Skeletal muscle tissue (tissue), 4 donors: Measurements from ENCODE around the gene HIBCH. TPM values are rescaled to one million over a fixed set of nuclear protein-coding genes. Genes with fewer than 3 reads are reported as not detected.
"Not testable (repeated sequence)": the region's sequence is repeated elsewhere in the genome, so short reads cannot be mapped to it uniquely, and the experiment has no call there.

Source experiments
- H3K27ac ChIP-seq: one replicate; pipeline ENCODE4 v1.7.0; 2013; ENCODE audit warnings: mild to moderate bottlenecking, low read depth, low read length, inconsistent platforms
- H3K27me3 ChIP-seq, 3 donors: one replicate each; pipeline ENCODE4 v1.7.0; 2013; ENCODE audit warnings: low read length in 3 of 3; ENCODE audit not compliant: control insufficient read depth in 3 of 3, insufficient read depth in 3 of 3
- H3K36me3 ChIP-seq, 3 donors: one replicate each; pipeline ENCODE4 v1.7.0; 2013; ENCODE audit warnings: low read length in 3 of 3; ENCODE audit not compliant: control insufficient read depth in 3 of 3, insufficient read depth in 3 of 3
- H3K4me1 ChIP-seq, 3 donors: one replicate each; pipeline ENCODE4 v1.7.0; 2013; ENCODE audit warnings: low read length in 3 of 3, mild to moderate bottlenecking in 3 of 3; ENCODE audit not compliant: control insufficient read depth in 3 of 3, insufficient read depth in 3 of 3
- H3K4me3 ChIP-seq, 3 donors: one replicate each; pipeline ENCODE4 v1.7.0; 2013; ENCODE audit warnings: low read length in 3 of 3
- H3K9ac ChIP-seq, 3 donors: one replicate each; pipeline ENCODE4 v1.7.0; 2013; ENCODE audit warnings: low read length in 3 of 3, mild to moderate bottlenecking in 3 of 3, moderate library complexity in 2 of 3, low read depth in 1 of 3
- H3K9me3 ChIP-seq, 3 donors: one replicate each; pipeline ENCODE4 v1.7.0; 2013; ENCODE audit warnings: low read length in 3 of 3; ENCODE audit not compliant: control insufficient read depth in 3 of 3
- total RNA-seq: library from RNA; depleted of rRNA; stranded (reverse); fragments of >200 nt; gene quantifications from one replicate; pipeline ENCODE4 v1.2.3, GENCODE V29; 2014
- donor health status: Osteomylitis.

HIBCH gene
- total RNA-seq, 1 donor from 2014 or later, result 26.1 TPM

DNA sequence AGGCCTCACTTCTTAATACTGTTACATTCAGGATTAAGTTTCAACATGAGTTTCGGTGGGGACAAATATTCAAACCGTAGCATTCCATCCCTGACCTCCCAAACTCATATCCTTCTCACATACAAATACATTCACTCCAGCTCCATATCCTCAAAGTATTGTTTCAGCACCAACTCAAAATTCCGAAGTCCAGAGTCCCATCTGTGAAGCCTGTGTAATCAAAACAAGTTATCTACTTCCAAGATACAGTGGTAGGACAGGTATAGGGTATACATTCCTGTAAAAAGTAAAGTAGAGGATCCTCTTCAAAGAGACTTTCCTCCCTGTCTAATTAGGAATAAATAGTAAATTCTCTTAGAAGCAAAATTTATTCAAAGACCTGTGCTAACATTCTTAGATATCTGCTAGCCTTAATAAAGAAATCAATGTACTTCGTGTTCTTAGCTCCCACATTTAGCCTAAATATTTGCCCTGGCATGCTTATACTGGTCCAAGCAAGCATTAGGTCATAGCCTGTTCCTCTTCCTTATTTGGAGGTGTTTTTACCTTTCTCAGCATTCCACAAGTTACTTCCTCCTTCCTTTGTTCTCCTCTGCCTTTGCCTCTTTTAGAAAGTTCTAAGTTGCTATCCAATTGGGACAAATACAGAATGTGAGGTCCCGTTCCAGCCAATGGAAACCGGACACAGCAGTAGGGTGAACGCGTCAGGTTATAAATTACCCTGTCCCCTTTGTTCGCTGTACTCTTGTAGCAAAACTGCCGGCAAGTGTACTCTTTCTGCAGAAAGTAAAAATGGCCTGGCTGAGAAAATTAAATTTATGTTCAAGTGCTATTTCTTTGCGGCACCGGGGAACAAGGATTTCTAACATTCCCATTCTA is 40.1 kb downstream of the HIBCH start:
- H3K9me3 ChIP-seq, H3K27me3 ChIP-seq: not testable (repeated sequence)
- peaks cover 0 to 14% (median 6%) of the 10 kb centered on the region in 3 donors for H3K4me1 ChIP-seq

GRCh38 chr2:190277234-190278112 is 42.2 kb downstream of the HIBCH start:
- Histone ChIP-seq H3K36me3 (peaks cover 0 to 2% (median 0%) of the 10 kb centered on the region in 3 donors), H3K27me3 (no peaks in the 10 kb centered on the region), H3K9me3 (no peaks in the 10 kb centered on the region), H3K4me3 (no peak overlapping the region), H3K4me1 (peaks cover 0 to 14% (median 3%) of the 10 kb centered on the region in 3 donors), H3K9ac (no peak overlapping the region), H3K27ac (no peak overlapping the region)

More for the DNA sequence above, 40.1 kb downstream of the HIBCH start:
- H3K27ac ChIP-seq, H3K9ac ChIP-seq, H3K36me3 ChIP-seq, H3K4me3 ChIP-seq: not testable (repeated sequence)

GRCh38 chr2:190272457-190272842 is 47.2 kb downstream of the HIBCH start:
- Histone ChIP-seq H3K27ac (no peak overlapping the region), H3K9me3 (no peaks in the 10 kb centered on the region), H3K9ac (no peak overlapping the region), H3K4me3 (no peak overlapping the region), H3K27me3 (no peaks in the 10 kb centered on the region), H3K36me3 (peaks cover 0 to 2% (median 0%) of the 10 kb centered on the region in 3 donors), H3K4me1 (peaks cover 0 to 3% (median 0%) of the 10 kb centered on the region in 3 donors)

DNA sequence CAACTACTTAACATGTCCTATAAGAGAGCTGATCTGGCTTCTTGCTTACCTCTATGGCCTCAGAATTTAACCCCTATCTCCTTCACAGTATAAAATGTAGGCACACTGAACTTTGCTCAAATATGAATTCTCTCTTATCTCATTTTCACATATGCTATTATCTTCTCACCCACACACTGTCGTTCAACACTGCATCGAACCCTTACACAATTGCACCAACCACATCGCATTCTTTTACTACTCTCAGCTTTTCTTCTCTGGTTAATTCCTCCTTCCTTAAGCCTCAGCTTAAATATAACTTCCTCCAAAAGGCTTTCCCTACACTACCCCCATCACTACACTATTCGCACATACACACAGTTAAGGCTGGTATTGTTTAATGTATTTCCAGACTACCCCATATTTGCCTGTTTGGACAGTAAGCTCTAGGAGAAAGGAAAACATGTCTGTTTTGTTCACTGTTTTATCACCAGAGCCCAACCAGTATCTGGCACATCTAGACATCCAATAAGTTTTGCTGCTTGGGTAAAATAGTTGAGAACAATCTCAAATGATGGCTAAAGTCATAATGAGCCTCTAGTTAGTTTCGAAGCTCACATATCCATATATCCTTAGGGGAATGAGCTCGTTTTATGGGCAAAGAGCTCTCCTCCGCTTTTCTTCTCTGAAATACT is 47.7 kb downstream of the HIBCH start:
- H3K9ac ChIP-seq, result no peak overlapping the region
- H3K9me3 ChIP-seq, result no peaks in the 10 kb centered on the region
- peaks cover 0 to 3% (median 2%) of the 10 kb centered on the region in 3 donors for H3K4me1 ChIP-seq
- H3K4me3 ChIP-seq, result no peak overlapping the region
- no peaks in the 10 kb centered on the region for H3K27me3 ChIP-seq
- peaks cover 0 to 2% (median 0%) of the 10 kb centered on the region in 3 donors for H3K36me3 ChIP-seq
- no peak overlapping the region for H3K27ac ChIP-seq

GRCh38 chr2:190270298-190270697 is 49.3 kb downstream of the HIBCH start:
- Histone ChIP-seq H3K4me3 (no peak overlapping the region), H3K9me3 (no peaks in the 10 kb centered on the region), H3K27me3 (no peaks in the 10 kb centered on the region), H3K4me1 (peaks cover 0 to 2% (median 0%) of the 10 kb centered on the region in 3 donors), H3K9ac (no peak overlapping the region), H3K36me3 (peaks cover 0 to 2% (median 0%) of the 10 kb centered on the region in 3 donors), H3K27ac (no peak overlapping the region)

GRCh38 chr2:190269699-190270098 is 49.9 kb downstream of the HIBCH start:
- H3K9me3 ChIP-seq, H3K4me1 ChIP-seq, H3K4me3 ChIP-seq, H3K27me3 ChIP-seq, H3K27ac ChIP-seq, H3K36me3 ChIP-seq, H3K9ac ChIP-seq: not testable (repeated sequence)

DNA sequence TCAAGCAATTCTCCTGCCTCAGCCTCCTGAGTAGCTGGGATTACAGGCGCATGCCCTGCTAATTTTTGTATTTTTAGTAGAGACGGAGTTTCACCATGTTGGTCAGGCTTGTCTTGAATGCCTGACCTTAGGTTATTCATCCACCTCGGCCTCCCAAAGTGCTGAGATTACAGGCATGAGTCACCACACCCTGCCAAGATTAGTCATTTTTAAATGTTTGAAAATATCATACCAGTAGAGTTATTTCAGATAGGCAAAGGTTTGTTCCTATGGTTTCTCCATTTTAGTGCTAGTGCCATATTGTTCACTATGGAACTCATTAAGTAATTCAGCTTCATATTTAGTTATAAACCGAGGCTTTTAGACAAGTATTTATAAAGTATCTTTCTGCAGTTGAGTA is 52.3 kb downstream of the HIBCH start:
- H3K4me3 ChIP-seq, result no peak overlapping the region
- H3K9me3 ChIP-seq, result no peaks in the 10 kb centered on the region
- no peaks in the 10 kb centered on the region for H3K36me3 ChIP-seq
- H3K27ac ChIP-seq, result no peak overlapping the region
- no peak overlapping the region for H3K9ac ChIP-seq
- no peaks in the 10 kb centered on the region for H3K27me3 ChIP-seq
- H3K4me1 ChIP-seq, result peaks cover 0 to 4% (median under 1%) of the 10 kb centered on the region in 3 donors

GRCh38 chr2:190266314-190266713 is 53.3 kb downstream of the HIBCH start:
- Histone ChIP-seq H3K27me3 (no peaks in the 10 kb centered on the region), H3K36me3 (no peaks in the 10 kb centered on the region), H3K9ac (no peak overlapping the region), H3K4me3 (no peak overlapping the region), H3K27ac (no peak overlapping the region), H3K9me3 (no peaks in the 10 kb centered on the region), H3K4me1 (peaks cover 4 to 6% (median 5%) of the 10 kb centered on the region in 3 donors)

DNA sequence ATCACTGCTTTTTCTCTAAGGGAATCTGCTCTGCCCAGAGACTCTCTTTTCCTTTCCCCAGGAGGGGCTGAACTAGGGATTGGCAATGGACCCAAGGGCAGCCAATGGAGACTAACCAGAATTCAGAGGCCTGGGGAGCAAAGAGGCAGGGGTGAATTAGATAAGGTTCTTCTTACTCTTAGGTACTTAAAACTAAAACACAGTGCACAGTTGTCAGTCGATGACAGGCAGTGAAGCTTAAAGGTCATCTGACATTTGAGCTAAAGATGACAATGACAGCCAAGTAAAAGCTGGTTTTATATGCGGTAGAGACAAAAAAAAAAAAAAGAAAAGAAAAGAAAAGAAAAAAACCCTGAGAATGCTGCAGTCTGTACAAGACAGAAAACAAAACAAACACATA is 57.8 kb downstream of the HIBCH start:
- Histone ChIP-seq H3K27ac (peak overlapping the region; percentile 61), H3K4me1 (peaks cover 3 to 6% (median 4%) of the 10 kb centered on the region in 3 donors), H3K36me3 (peaks cover 0 to 12% (median 2%) of the 10 kb centered on the region in 3 donors), H3K27me3 (no peaks in the 10 kb centered on the region), H3K9ac (no peak overlapping the region), H3K9me3 (no peaks in the 10 kb centered on the region), H3K4me3 (no peak overlapping the region)
